ENCODE data around the gene AKT1S1.
A peak's percentile ranks its signal among the peaks of the same experiment; 100 is the strongest.

The AKT1S1 gene

DNA sequence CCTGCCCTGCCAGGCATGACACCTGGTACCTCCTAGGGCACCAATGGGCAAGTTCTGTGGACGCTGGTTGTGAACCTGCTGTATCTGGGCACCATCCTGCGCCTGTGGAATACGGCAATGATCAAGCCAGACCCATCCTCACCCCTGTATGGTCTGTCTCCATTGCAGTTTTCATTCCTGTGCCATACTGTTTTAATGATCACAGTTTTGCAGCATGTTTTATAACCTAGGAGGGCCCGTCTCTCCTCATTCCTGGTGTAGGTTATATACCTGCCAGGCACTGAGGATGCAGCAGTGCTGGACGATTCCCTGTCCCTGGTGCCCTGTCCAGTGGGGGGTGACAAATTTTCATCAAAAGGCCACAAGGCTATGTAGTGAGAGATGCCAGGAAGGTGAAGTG is 5.9 kb upstream of the AKT1S1 start:
- DNase-seq (ENCODE audit: low read depth in 2 of 2) = no peak

DNA sequence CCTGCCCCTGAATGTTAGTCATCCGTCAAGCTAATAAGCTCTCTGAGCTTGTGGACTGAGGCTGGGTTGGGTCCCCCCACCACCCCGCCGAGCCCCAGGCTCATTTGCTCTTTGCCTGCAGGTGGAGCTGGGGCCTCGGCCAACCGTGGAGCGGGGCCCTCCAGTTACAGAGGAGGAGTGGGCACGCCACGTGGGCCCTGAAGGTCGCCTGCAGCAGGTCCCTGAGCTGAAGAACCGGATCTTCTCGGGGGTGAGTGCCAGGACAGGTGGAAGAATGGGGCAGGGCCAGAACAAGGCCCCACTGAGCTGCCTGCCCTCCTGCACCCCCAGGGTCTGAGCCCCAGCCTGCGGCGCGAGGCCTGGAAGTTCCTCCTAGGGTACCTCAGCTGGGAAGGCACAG is 5.5 kb upstream of the AKT1S1 start:
- DNase-seq (ENCODE audit: low read depth in 2 of 2) = no peak

DNA sequence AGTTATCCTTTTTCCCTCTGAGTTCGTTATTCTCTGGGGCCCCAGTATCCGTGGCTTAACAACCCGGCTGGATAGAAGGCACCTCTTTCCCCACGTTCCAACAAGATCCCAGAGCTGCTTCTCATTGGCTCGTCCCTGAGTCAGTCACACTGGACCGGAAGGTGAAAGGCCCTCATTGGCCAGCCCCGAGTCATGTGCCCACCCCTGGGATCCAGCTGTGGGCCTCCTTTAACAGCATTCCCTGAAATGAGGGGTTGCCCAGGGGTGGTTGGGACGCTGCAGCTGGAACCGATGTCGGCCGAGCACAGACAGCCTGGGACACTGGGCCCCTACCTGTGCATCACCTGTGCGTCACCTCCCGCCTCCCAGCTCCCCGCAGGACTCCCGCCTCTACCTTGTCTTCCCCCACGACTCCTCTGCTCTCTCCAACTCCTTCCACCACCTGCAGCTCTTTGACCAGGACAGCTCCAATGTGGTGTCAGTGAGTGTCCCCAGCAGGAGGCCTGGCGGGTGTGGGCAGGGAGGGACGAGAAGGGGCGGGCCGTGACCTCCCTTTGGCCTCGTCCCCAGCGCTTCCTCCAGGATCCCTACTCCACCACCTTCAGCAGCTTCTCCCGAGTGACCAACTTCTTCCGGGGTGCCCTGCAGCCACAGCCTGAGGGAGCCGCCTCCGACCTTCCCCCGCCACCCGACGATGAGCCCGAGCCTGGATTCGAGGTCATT is 4.7 kb upstream of the AKT1S1 start:
- DNase-seq (ENCODE audit: low read depth in 2 of 2) = no peak

DNA sequence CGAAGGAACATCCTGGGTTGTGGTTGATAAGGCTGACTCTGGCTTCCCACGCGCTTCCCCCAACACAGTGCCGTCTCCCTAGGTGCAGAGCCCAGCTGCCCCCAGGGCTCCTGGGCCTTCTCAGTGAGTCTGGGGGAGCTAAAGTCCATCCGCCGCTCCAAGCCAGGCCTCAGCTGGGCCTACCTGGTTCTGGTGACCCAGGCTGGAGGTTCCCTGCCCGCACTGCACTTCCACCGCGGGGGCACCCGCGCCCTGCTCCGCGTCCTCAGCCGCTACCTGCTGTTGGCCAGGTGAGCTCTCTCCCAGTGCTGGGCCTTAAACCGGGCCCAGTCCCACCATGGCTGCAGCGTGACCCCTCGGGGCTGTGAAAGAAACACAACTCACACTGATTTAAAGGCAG is 4.0 kb upstream of the AKT1S1 start:
- DNase-seq (ENCODE audit: low read depth in 2 of 2) = no peak

DNA sequence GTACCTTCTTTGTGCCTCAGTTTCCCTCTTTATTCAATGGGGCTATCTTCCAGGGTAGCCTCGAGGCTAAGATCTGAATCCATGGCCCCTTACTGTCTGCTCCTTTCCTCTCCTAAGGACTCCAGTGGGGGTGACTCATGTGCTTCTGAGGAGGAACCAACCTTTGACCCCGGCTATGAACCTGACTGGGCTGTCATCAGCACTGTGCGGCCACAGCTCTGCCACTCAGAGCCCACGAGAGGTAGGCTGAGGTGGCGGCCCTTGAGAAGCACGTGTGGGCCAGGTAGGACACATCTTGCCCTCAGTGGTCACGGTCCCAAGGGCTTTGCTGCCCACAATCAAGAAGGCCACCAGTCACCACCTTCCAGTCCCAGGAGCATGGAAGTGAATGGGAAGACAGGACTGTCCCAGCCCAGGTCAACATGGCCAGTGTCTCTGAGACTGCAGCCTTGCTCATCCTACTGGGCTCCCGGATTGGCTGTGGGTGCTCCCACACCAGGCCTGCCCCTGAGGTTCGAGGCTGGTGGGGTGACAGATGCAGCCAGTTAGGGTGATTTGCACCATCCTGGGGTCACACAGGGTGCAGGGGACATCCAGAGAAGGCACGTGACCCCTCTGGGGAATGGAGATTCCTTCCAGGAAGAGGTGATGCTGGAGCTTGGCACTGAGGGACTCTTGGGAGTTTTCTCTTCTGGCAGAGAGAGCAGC is 3.2 kb upstream of the AKT1S1 start:
- DNase-seq (ENCODE audit: low read depth in 2 of 2) = no peak

DNA sequence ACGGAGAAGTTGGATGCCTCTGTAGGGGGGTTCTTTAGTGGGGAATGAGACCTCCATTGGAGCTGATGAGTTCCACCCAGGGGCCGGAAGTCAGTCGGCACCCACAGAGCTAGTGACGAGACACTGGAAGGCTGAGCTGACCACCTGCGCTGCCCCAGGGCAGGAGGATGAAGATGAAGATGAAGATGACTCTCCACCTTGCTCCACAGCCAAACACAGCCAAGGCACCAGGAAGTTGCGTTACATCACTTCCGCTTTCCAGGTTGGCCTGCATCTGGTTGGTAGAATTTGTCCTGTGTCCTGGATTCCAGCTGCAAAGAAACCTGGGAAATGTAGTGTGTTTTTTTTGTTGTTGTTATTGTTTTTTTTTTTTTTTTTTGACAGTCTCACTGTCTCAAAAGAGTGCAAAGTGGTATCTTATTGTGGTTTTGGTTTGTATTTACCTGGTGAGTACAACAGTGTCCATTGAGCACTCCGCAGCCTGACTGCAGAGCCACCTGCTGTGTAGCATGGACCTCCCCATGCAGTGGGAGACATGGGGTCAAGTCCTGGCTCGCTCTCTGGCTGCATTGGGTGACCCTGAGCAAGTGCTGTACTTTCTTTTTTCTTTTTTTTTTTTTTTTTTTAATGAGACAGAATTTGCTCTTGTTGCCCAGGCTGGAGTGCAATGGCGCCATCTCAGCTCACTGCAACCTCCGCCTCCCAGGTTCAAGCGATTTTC is 2.2 kb upstream of the AKT1S1 start:
- DNase-seq (ENCODE audit: low read depth in 2 of 2) = no peak

DNA sequence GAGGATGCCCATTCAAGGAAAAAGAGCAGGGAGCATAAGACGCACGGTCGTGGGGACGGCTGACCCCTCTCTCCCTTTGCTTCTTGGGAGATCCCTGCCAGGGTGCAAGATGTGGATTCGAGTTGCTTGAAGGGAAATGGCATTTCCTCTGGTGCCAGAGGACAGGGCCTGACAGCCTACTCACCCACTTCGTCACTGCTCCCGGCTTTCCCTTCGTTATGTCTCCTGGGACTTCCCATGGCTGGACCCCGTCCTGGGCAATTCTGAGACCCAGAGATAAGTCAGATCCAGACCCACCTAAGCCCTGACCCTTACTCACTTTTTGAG is 1.6 kb upstream of the AKT1S1 start:
- DNase-seq (ENCODE audit: low read depth in 2 of 2) = no peak

DNA sequence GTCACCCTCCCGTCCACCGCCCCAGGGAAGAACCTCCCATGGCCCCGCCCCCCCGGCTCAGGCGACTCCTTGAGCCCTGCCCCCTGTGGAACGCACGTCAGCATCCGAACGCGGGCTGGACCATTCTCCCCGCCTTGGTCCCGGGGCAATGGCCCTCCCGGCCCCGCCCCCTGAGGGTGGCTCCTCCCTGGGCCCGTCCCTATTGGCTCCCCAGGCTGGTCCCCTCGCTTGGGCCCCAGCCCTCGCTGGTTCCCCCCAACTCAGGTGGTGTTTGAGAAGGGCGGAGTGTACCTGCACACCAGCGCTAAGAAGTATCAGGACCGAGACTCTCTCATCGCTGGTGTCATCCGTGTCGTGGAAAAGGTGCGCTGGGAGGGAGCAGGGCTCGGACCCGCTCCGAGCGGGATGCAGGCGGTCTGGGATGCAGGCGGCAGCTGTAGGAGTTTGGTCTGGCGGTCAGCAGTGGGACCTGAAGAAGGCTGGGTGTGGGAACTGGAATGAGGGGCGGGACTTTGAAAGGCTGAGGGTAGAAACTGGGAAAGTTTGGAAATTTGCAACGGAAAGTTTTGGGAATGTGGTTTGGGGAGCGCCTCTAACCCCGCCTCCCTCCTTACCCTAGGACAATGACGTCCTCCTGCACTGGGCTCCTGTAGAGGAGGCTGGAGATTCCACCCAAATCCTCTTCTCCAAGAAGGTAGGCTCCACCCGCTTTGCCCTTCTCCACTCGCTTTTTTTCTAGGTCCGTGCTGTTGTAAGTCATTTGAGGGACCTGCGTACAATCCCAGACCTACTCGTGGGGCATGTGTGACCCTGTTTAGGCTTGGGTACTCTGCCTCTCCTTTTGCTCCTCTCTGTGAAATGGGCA is 956 bp upstream of the AKT1S1 start:
- DNase-seq (ENCODE audit: low read depth in 2 of 2) = peak; percentile 98

DNA sequence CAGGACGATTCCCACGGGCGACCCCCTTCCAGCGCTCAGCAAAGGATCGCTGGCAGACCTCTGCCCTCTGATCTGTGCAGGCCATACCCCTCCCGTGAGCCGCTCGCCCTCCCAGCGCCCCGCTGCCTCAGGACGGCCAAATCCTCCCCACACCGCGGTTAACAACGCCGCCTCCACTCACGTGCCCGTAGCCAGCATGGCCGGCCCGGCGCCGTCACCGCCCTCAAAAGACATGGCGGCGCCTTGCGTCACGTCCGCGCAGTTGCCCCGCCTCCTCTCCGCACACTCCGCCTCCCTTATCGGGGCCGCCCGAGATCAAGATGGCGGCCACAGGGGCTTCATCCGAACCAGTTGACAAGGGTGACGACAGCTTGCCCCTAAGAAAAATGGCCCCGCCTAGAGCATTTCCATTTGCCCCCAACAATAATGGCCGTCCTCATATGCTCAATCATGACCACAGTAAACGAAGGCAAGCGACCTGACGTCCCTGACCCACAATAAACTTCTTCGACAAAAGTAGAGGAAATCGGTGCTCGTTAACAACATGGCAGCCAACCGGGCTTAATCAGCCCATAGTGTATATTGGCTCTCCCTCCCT is 634 bp downstream of the AKT1S1 start:
- peak; percentile 95 to 96 for DNase-seq (ENCODE audit: low read depth in 2 of 2)

DNA sequence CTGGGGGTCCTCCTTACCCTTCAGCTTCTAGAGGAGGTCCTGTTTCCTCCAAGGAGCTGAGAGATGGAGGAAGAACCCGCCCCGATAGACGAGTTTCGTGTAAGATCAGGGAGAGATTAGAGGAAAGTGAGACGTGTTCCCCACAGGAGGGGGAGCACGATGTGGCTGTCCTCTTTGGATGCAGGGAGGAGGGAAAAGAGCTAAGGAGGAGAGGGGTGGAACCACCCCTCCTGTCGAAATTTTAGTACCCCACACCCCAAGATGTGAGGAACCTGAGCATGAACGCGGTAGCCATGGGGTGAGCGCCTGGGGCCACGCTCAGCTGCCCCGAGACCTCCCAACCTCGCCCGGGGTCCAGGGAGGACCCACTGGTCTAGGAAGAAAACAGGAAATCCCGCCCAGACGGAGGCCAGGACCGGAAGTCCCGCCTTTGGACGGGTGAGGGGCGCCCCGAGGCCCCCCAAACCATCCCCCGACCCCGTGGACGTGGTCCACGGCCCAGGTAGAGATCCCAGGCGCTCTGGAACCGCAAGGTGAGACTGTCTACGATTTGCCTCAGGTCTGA is 1.2 kb downstream of the AKT1S1 start:
- peak in 1 of 2 donors; percentile 39 for DNase-seq (ENCODE audit: low read depth in 2 of 2)

DNA sequence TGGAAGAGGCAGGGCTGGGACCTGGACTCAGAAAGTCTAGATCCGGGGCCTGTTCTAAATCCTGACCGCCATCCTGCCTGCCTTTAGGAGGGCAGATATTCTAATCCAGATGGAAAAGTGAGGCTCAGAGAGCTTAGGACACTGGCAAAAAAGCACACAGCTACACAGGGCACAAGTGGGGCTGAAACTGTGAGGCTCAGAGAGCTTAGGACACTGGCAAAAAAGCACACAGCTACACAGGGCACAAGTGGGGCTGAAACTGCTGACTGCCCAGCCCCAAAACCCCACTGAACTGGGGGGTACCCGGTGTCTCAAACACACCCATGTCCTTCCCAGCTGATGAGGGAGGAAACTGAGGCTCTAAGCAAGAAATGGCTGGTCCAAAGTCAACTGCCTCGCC is 2.0 kb downstream of the AKT1S1 start:
- DNase-seq (ENCODE audit: low read depth in 2 of 2) = no peak

DNA sequence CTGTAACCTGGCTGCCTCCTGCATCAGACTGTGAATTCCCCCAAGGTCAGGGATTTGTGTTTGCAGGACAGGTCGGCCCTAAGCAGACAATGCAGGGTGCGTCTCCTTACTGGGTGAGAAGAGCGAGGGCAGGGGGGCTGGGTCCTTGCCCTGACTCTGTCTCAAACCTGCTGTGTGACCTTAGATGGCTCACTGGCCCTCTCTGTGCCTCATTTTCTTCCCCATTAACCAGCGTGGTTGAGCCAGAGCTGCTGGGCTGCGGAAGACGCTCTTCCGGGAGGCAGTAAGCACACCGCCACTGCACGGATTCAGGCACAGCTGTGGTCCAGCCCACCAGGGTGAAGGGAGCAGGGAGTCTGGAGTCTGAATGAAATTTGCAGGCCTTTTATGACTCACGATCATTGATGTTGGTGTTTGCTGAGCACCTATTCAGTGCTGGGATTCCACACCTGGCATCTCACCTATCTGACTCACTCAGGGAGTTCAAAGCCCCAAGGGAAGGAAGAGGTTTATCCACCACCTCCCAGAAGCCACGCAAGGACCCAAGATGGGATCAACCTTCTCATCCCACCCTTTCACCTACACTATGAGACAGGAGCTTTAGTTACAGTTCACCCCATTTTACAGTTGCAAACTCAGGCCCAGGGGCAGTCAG is 2.5 kb downstream of the AKT1S1 start:
- DNase-seq (ENCODE audit: low read depth in 2 of 2) = no peak

DNA sequence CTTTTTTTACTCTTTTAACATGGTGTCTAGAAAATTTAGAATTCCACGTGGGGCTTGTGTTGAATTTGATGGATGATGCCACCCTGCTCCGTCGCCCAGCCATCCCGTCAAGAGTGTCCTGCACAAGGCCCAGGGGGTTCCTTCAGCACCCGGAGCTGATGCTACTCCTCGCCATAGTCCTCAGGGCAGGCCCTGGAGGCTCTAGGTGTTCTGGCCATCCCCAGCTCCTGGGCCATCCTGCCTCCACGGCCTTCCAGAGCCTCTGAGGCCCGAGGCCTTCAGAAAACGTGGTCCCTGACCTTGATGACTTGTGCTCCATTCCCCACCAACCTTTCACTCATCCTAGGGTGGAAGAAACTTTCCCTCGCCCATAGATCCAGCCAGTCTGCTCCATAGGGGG is 3.3 kb downstream of the AKT1S1 start:
- DNase-seq (ENCODE audit: low read depth in 2 of 2) = no peak

DNA sequence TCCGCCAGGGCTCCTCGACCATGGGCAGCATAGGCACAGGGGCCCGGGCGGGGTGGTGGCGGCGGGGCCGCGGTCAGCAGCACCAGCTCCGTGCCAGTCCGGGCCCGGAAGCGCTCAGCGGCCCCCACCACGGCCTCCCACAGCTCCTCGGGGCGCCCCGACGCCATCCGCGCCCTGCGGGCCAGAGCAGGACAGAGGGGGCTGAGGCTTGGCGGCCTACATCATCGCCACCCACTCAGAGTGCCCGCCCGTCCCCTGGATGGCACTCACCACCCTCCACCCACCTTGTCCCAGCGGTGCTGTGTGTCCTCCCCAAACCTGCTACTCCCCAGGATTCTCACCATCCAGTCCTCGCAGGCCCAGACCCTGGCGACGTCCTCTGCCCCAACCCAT is 4.0 kb downstream of the AKT1S1 start:
- DNase-seq (ENCODE audit: low read depth in 2 of 2) = no peak

DNA sequence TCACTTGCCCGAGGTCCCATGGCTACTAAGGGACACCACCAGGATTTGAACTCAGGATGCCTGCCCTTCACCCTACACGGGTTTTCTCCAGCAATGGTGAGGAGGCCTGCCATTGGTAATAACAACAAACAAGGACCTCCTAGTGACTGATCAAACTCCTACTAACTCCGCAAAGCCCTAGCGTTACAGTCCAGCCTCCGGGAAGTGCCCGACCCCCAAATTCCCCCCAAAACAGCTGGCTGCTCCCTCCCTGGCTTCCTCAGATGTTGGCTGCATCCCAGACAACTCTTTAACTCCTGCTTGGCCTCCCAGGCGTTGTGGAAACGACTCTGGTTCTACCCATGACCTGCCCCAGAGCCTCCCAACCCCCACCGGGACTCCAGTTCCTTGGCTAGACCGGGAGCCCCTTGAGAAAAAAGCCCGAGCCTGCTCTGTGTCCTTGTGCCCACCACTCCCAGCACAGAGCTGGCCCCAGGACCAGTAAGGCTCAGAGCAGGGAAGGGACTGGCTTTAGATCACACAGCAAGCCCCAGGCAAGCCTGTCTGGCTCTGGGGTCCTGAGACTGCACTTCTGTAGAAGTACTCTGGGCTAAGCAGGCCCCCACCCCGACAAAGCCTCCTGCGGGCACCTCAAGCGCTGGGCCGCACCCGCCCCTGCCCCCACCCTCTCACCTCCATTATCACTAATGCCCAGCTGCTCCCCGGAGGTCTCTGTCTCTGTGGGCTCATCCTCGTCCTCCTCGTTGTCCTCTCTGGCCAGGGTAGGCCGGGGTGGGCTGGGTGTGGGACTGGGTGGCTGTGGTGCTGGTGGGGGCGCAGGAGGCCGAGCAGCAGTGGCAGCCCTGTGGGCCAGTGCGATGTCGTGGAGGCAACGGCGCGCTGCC is 4.7 kb downstream of the AKT1S1 start:
- no peak for DNase-seq (ENCODE audit: low read depth in 2 of 2)

DNA sequence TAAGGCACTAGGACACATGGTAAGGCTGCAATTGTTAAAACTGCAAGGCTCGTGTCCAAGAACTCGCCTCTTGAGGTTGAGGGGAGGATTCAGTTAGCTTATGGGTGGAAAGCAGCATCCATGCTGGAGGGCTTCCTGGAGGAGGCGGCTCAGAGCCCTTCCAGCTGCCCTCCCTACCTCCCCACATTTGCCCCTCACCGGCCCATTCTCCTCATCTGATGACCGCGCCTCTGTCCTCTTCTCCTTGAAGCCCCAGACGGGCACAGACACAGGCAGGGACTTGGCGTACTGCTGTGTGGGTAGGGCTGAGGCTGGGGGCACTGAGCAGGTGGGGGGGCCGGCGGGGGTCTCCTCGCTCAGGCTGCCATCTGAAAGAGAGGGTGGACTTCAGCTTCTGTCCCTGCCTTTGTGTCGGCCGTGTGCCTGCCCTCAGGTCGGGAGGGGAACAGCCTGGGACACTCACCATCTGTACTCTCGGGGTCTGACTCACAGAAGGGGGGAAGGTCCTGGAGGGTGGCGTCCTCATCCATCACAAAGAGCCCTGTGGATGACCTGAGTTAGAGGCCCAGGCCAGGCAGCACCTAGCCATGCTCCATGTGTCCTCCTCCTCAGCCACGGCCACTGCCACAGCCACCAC is 5.7 kb downstream of the AKT1S1 start:
- no peak for DNase-seq (ENCODE audit: low read depth in 2 of 2)

DNA sequence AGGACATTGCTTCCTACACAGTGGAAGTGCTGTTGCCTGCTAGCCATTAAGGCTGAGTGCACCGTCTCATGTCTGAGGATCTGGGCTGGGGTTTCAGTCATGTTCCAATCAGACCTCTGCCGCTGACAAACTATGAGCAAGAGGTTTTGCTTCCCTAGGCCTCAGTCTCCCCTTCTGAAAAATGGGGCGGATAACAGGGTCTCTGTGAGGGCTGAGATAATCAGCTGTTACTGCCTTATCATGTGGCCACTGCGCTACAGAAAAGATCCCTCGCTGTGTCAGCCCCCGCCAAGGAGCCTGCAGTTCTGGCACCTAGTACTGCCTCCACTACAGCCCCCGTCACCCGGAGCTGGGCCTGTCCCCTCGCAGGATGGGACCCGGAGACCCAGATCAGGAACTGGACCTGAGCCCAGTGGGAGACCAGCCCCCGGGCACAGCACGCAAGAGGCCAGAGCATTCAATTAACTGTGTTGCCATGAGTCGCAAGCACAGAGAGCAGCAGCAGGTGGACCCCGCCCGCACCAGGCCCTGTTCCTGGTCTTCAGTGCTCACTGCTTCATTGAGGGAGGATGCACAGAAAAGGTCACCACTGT is 6.8 kb downstream of the AKT1S1 start:
- no peak for DNase-seq (ENCODE audit: low read depth in 2 of 2)

DNA sequence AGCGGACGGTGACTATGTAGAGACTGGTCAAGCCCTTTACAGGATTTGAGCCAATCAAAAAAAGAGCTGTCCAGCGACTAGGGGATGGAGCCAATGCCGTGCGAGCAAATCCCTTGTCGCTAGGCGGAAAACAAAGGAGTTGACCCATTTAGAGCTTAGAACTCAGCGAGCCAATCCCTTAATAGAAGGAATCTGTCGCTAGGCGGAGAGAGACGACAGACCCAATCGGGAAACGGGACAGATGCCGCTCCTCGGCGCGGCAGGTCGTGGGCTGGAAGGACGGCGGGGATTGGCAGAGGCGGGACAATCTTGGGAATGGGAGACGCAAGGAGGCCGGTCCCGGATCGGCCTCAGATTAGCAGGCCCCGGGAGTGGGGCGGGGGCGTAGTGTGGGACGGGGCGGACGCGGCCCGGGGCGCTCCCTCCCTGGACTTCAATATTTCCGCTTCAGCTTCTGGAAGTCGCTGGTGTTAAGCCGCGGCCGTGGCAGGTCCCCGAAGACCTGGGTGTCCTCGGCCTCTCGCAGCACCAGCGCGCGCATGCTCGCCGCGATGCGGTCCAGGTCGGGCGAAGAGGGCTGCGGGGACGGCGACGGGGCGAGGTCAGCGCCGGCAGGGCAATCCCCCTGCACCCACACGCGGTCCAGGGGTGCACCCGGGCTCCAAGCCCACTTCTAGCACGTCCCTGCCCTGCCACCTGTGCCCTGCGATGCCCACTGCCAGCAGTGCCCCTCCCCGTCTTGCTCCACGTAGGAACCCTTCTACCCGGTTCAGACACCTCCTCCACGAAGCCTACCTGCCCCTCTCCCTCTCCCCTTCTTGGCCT is 7.5 kb downstream of the AKT1S1 start:
- peak; percentile 82 for DNase-seq (ENCODE audit: low read depth in 2 of 2)
